Activated CD4-positive, alpha-beta T cell treated with anti-CD3 and anti-CD28 coated beads, Interleukin-2, amount 50 U/mL, for 48 hours (primary cell): ENCODE results near the gene TDRD7.
"Not testable (repeated sequence)": the region's sequence is repeated elsewhere in the genome, so short reads cannot be mapped to it uniquely, and the experiment has no call there.

Source experiments
- DNase-seq, 2 experiments: peaks; one replicate each; pipeline ENCODE4 v3.0.0-alpha.2; 2020

TDRD7 gene

GRCh38 chr9:97430316-97431043, 18.6 kb downstream of the TDRD7 start:
- DNase-seq = no peak

GRCh38 chr9:97431044-97431441, 19.1 kb downstream of the TDRD7 start:
- no peak for DNase-seq

- DNase-seq = no peak
Measured at GRCh38 chr9:97431549-97432143, 19.8 kb downstream of the TDRD7 start.

- no peak for DNase-seq
Measured at GRCh38 chr9:97437051-97437600, 25.2 kb downstream of the TDRD7 start.

GRCh38 chr9:97438257-97438656, 26.4 kb downstream of the TDRD7 start:
- DNase-seq = no peak

- no peak for DNase-seq
Measured at GRCh38 chr9:97438666-97439065, 26.8 kb downstream of the TDRD7 start.

- DNase-seq = no peak
Measured at GRCh38 chr9:97440160-97440559, 28.3 kb downstream of the TDRD7 start.

- DNase-seq = no peak
Measured at GRCh38 chr9:97441729-97442128, 29.8 kb downstream of the TDRD7 start.

- DNase-seq = no peak
Measured at GRCh38 chr9:97445119-97445701, 33.3 kb downstream of the TDRD7 start.

- DNase-seq = no peak
Measured at GRCh38 chr9:97447001-97447400, 35.1 kb downstream of the TDRD7 start.

GRCh38 chr9:97453573-97453972, 41.7 kb downstream of the TDRD7 start:
- DNase-seq = not testable (repeated sequence)

- DNase-seq = not testable (repeated sequence)
Measured at GRCh38 chr9:97456841-97457240, 44.9 kb downstream of the TDRD7 start.

GRCh38 chr9:97459326-97459725, 47.4 kb downstream of the TDRD7 start:
- DNase-seq = no peak

- no peak for DNase-seq
Measured at GRCh38 chr9:97462159-97462558, 50.3 kb downstream of the TDRD7 start.

GRCh38 chr9:97462914-97463313, 51.0 kb downstream of the TDRD7 start:
- no peak for DNase-seq

GRCh38 chr9:97468658-97469448, 57.0 kb downstream of the TDRD7 start:
- DNase-seq = peak; percentile 36 to 51

GRCh38 chr9:97470076-97470475, 58.2 kb downstream of the TDRD7 start:
- DNase-seq = peak in 1 of 2 experiments; percentile 5

GRCh38 chr9:97473717-97474116, 61.8 kb downstream of the TDRD7 start:
- DNase-seq = no peak

- no peak for DNase-seq
Measured at GRCh38 chr9:97474372-97474925, 62.6 kb downstream of the TDRD7 start.

GRCh38 chr9:97475059-97475458, 63.2 kb downstream of the TDRD7 start:
- DNase-seq = no peak

GRCh38 chr9:97478301-97478981, 66.5 kb downstream of the TDRD7 start:
- DNase-seq = no peak

GRCh38 chr9:97479496-97480159, 67.7 kb downstream of the TDRD7 start:
- DNase-seq = no peak
